Activated CD4-positive, CD25-positive, alpha-beta regulatory T cell (primary cell): ENCODE data around the gene TMEM151B.

Experiments used
- DNase-seq, 4 experiments: peaks; one replicate each; lab custom pipeline; 2025; lab: John Stamatoyannopoulos, UW

The TMEM151B gene

GRCh38 chr6:44278774-44279697 lies 8.8 kb downstream of the TMEM151B start:
- no peak for DNase-seq

GRCh38 chr6:44284121-44284520 lies 13.9 kb downstream of the TMEM151B start:
- no peak for DNase-seq

- no peak for DNase-seq
Measured at GRCh38 chr6:44284867-44285266, 14.6 kb downstream of the TMEM151B start.

GRCh38 chr6:44285552-44286284 lies 15.5 kb downstream of the TMEM151B start:
- DNase-seq, result no peak

GRCh38 chr6:44286285-44286565 lies 16.0 kb downstream of the TMEM151B start:
- no peak for DNase-seq

- no peak for DNase-seq
Measured at GRCh38 chr6:44286747-44287146, 16.5 kb downstream of the TMEM151B start.

GRCh38 chr6:44289726-44290260 lies 19.5 kb downstream of the TMEM151B start:
- no peak for DNase-seq

GRCh38 chr6:44291841-44292240 lies 21.6 kb downstream of the TMEM151B start:
- DNase-seq, result no peak

- DNase-seq, result no peak
Measured at GRCh38 chr6:44292661-44293365, 22.6 kb downstream of the TMEM151B start.

- no peak for DNase-seq
Measured at GRCh38 chr6:44294832-44295791, 24.9 kb downstream of the TMEM151B start.

GRCh38 chr6:44297063-44298038 lies 27.1 kb downstream of the TMEM151B start:
- peak; percentile 13 to 44 (median 32) for DNase-seq

GRCh38 chr6:44298055-44298803 lies 28.0 kb downstream of the TMEM151B start:
- DNase-seq, result no peak

- no peak for DNase-seq
Measured at GRCh38 chr6:44298864-44299263, 28.6 kb downstream of the TMEM151B start.

- DNase-seq, result no peak
Measured at GRCh38 chr6:44300292-44300823, 30.1 kb downstream of the TMEM151B start.

- no peak for DNase-seq
Measured at GRCh38 chr6:44301106-44301505, 30.9 kb downstream of the TMEM151B start.

- no peak for DNase-seq
Measured at GRCh38 chr6:44301782-44302564, 31.7 kb downstream of the TMEM151B start.

- DNase-seq, result no peak
Measured at GRCh38 chr6:44302856-44303255, 32.6 kb downstream of the TMEM151B start.

GRCh38 chr6:44303842-44304241 lies 33.6 kb downstream of the TMEM151B start:
- DNase-seq, result no peak
